A549 treated with AZD9567 at 1 μM for 4 hours (cell line): ENCODE measurements around the gene DPF3. TPM values are rescaled to one million over a fixed set of nuclear protein-coding genes. Genes with fewer than 3 reads are reported as not detected.

Experiments used
- total RNA-seq: library from RNA; stranded (reverse); fragments of 200-300 nt; extraction: Qiagen RNA extraction; gene quantifications from 5 replicates; pipeline ENCODE4 v1.2.3, GENCODE V29; 2022; ENCODE audit not compliant: insufficient read depth

The DPF3 gene
- 0.06 to 0.22 TPM (median 0.11 TPM) in 4 of 5 replicates, not detected in the other for total RNA-seq

GRCh38 chr14:72893636-72894322 lies at the start of gene DPF3:
TSS of gene DPF3 (minus strand) at chr14:72894101. CDS start at chr14:72894088, 13 bp downstream.

GRCh38 chr14:72926292-72927028 lies 32.6 kb upstream of the DPF3 start, which contains the start of gene DCAF4:
TSS of gene DCAF4 (plus strand) at chr14:72926464. CDS start at chr14:72937979, 11,515 bp downstream.

Other genes starting within 250 kb of the DPF3 start
- gene DCAF4, start 32.4 kb upstream of the DPF3 start, total RNA-seq: 22.4 to 33.5 TPM (median 29.0 TPM) in 5 replicates
- 8.6 to 11.0 TPM (median 10.5 TPM) in 5 replicates for gene ZFYVE1, start 133.0 kb upstream of the DPF3 start, total RNA-seq
- 48.3 to 58.7 TPM (median 54.9 TPM) in 5 replicates for gene RBM25, start 164.4 kb upstream of the DPF3 start, total RNA-seq
- gene PSEN1, start 242.4 kb upstream of the DPF3 start, total RNA-seq: 57.4 to 99.9 TPM (median 63.8 TPM) in 5 replicates